LNCAP (cell line): Measurements from ENCODE around the gene IL1R1.

Source experiments
- CTCF ChIP-seq: fragments of 450-650 bp; IDR thresholded peaks from 2 replicates; pipeline ENCODE4 v1.5.1; 2017; ENCODE audit warnings: mild to moderate bottlenecking

IL1R1 gene

GRCh38 chr2:102110171-102110570 is 32.4 kb upstream of the IL1R1 start:
- no peak for TF ChIP-seq CTCF

GRCh38 chr2:102110596-102111334 is 31.8 kb upstream of the IL1R1 start:
- no peak for TF ChIP-seq CTCF

GRCh38 chr2:102111823-102112222 is 30.7 kb upstream of the IL1R1 start:
- TF ChIP-seq CTCF: no peak

GRCh38 chr2:102112271-102112670 is 30.3 kb upstream of the IL1R1 start:
- TF ChIP-seq CTCF: no peak

- no peak for TF ChIP-seq CTCF
Observed at GRCh38 chr2:102112692-102113665, 29.6 kb upstream of the IL1R1 start.

- no peak for TF ChIP-seq CTCF
Observed at GRCh38 chr2:102114290-102114721, 28.2 kb upstream of the IL1R1 start.

- no peak for TF ChIP-seq CTCF
Observed at GRCh38 chr2:102114851-102115497, 27.6 kb upstream of the IL1R1 start.
